ENCODE measurements around the gene ZNF365.

DNA sequence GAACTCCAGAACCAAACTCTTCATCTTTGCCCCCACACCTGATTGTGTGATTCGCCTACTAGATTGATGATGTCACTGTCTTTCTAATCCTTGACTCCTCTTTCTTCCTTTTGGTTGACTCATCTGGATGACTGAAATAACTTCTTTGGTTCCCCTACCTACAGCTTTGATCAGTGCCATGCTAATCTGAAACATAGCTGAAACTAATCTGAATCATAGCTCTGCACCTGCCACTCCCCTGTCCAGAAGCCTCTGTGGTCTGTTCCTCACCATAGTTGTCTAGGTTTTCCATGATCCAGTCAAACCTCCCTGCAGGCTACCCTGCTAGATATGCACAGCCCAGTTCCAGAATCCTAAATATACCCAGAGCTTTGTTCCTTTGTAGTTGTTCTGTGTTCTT, 51.9 kb downstream of the ZNF365 start:
- no peak for TF ChIP-seq EZH2phosphoT487 (IDR thresholded peaks at IDR 0.05; ENCODE audit: low read length)
- TF ChIP-seq EZH2 (optimal IDR thresholded peaks at IDR 0.05; ENCODE audit: low read depth, low read length), result no peak
- TF ChIP-seq, protein P1, sequence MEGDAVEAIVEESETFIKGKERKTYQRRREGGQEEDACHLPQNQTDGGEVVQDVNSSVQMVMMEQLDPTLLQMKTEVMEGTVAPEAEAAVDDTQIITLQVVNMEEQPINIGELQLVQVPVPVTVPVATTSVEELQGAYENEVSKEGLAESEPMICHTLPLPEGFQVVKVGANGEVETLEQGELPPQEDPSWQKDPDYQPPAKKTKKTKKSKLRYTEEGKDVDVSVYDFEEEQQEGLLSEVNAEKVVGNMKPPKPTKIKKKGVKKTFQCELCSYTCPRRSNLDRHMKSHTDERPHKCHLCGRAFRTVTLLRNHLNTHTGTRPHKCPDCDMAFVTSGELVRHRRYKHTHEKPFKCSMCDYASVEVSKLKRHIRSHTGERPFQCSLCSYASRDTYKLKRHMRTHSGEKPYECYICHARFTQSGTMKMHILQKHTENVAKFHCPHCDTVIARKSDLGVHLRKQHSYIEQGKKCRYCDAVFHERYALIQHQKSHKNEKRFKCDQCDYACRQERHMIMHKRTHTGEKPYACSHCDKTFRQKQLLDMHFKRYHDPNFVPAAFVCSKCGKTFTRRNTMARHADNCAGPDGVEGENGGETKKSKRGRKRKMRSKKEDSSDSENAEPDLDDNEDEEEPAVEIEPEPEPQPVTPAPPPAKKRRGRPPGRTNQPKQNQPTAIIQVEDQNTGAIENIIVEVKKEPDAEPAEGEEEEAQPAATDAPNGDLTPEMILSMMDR (IDR thresholded peaks at IDR 0.05; ENCODE audit: low read length), result no peak

All from MM.1S (cell line).